Esophagus squamous epithelium (tissue), 4 donors: ENCODE measurements around the gene RPH3AL.

ENCODE experiments used
- CTCF ChIP-seq, 6 experiments: fragments of 450-650 bp in 4 of 6; fragments of 200-600 bp in 2 of 6; sonication (generic) in 2 of 6; IDR thresholded peaks; one replicate each; pipeline ENCODE4 v1.5.1; 2016 to 2019; ENCODE audit warnings: antibody characterized with exemption in 6 of 6, mild to moderate bottlenecking in 4 of 6, moderate library complexity in 4 of 6
- POLR2A ChIP-seq, 4 donors: fragments of 450-650 bp; IDR thresholded peaks; one replicate each; pipeline ENCODE4 v1.6.1; 2017; ENCODE audit warnings: antibody characterized with exemption in 4 of 4, mild to moderate bottlenecking in 4 of 4, moderate library complexity in 3 of 4

- no peak for TF ChIP-seq CTCF (IDR thresholded peaks at IDR 0.05)
- no peak for TF ChIP-seq POLR2A (IDR thresholded peaks at IDR 0.05)
Measured at GRCh38 chr17:312476-313148, 40.0 kb downstream of the RPH3AL start.
